ENCODE data around the gene COPG1. TPM values are rescaled to one million over a fixed set of nuclear protein-coding genes. Genes with fewer than 3 reads are reported as not detected.

Gene COPG1
- total RNA-seq, 6 experiments from 2014 or later: 316 to 393 (median 342) TPM

DNA sequence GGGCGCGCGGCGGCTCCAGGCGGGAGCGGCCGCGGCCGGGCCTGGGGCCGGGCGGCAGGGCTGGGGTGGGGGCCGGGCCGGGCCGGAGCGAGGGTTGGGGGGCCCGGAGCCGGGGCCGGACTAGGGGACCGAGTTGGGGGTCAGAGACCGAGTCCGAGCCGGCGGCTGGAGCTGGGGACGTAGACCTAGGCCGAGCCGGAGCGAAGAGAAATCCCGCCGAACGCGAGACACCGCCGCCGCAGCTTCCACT lies 66.5 kb downstream of the COPG1 start:
- DNase-seq: no peak
- H3K36me3 Mint-ChIP-seq (ENCODE audit: low read depth): no peaks in the 10 kb centered on the region
- peak overlapping the region; percentile 92 for H3K4me3 Mint-ChIP-seq
- peak overlapping the region; percentile 42; the same call in 1 of the 2 replicates for H3K27ac Mint-ChIP-seq
- H3K27me3 Mint-ChIP-seq (ENCODE audit: insufficient read depth): peaks cover 4% of the 10 kb centered on the region
- TF ChIP-seq, protein P1, sequence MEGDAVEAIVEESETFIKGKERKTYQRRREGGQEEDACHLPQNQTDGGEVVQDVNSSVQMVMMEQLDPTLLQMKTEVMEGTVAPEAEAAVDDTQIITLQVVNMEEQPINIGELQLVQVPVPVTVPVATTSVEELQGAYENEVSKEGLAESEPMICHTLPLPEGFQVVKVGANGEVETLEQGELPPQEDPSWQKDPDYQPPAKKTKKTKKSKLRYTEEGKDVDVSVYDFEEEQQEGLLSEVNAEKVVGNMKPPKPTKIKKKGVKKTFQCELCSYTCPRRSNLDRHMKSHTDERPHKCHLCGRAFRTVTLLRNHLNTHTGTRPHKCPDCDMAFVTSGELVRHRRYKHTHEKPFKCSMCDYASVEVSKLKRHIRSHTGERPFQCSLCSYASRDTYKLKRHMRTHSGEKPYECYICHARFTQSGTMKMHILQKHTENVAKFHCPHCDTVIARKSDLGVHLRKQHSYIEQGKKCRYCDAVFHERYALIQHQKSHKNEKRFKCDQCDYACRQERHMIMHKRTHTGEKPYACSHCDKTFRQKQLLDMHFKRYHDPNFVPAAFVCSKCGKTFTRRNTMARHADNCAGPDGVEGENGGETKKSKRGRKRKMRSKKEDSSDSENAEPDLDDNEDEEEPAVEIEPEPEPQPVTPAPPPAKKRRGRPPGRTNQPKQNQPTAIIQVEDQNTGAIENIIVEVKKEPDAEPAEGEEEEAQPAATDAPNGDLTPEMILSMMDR (IDR thresholded peaks at IDR 0.05): no peak
- H3K9me3 Mint-ChIP-seq: no peaks in the 10 kb centered on the region
- peaks cover 24% of the 10 kb centered on the region for H3K4me1 Mint-ChIP-seq (ENCODE audit: low read depth)

DNA sequence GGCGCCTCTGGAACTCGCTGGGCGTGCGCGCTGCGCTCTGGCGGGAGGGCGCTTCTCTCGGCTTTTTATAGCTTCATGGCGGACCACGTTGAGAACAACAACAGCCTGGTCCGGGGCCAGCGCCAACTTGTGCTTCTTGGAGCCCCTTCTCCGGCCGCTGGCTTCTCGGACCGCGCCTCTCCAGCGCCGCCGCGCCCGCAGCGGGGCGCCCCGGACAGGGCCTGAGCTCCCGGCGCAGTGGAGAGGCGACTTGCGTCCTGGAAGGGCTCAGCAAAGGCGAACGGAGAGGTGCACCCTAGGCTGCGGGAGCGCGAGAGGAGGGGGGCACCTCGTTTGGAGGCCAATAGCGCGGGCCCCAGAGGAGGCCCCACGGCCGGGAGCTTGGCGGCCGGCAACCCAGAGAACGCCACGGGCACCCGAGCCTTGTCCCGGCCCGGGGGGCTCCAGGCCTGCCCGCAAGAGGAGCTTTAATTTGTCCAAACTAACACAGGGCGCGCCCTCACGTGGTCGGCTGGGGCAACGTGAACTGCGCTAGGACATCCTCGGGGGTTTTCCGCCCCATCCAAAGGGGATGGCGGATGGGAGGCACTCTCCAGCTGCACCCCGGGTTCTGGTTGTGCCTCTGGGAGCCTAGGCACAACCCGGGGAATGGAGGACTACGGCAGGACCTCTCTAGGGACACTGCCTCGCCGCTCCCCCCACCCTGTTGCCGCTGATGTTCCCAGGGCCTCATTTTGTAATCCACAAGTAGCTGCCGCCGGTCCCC lies 67.0 kb downstream of the COPG1 start:
- Mint-ChIP-seq H3K4me3 (peak overlapping the region; percentile 92), H3K9me3 (no peaks in the 10 kb centered on the region), H3K27ac (peak overlapping the region; percentile 42; the same call in 1 of the 2 replicates), H3K27me3 (ENCODE audit: insufficient read depth) (peaks cover 4% of the 10 kb centered on the region), H3K4me1 (ENCODE audit: low read depth) (peaks cover 24% of the 10 kb centered on the region), H3K36me3 (ENCODE audit: low read depth) (no peaks in the 10 kb centered on the region)
- TF ChIP-seq, protein P1 (IDR thresholded peaks at IDR 0.05): peak; percentile 78
- DNase-seq: peak; percentile 82

DNA sequence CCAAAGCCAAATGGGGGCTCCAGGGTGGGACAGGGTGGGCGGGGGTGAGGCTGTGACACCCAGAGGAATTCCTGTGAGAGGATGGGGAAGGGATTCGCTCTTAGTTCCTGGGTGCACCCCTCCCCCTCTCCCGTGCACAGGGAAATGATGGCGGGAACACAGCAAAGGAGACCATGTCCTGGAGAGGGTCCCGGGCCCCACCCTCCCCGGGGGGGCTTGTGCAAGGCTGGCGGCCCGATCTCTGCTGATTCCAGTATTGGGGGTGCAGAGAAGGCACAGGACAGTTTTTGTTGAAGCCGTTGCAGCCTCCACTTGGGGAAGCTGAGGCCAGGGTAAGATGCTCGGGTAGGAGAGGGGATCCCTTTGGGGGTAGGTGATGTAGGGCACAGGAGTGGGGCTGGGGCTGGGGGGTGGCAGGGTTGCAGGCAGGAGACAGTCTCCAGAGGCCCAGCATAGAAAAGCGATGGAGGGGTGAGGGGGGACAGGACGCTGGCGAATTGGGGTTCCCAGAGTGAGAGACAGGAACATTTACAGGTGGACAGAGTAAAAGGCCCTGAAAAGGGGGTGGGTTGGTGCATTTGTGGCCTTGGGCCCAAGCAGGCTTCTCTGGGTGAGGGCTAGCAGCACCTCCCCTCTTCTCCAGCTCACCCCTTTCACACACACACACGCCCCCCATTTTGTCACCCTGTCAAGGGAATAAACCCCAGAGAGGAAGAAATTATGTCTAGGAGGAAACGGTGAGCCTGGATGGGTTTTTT lies 67.8 kb downstream of the COPG1 start:
- Mint-ChIP-seq H3K36me3 (ENCODE audit: low read depth) (no peaks in the 10 kb centered on the region), H3K27ac (no peak overlapping the region), H3K4me1 (ENCODE audit: low read depth) (peaks cover 18% of the 10 kb centered on the region), H3K27me3 (ENCODE audit: insufficient read depth) (no peaks in the 10 kb centered on the region; the same call in none of the 2 replicates), H3K4me3 (no peak overlapping the region; the same call in 1 of the 2 replicates), H3K9me3 (no peaks in the 10 kb centered on the region)
- TF ChIP-seq, protein P1 (IDR thresholded peaks at IDR 0.05): no peak
- no peak for DNase-seq

DNA sequence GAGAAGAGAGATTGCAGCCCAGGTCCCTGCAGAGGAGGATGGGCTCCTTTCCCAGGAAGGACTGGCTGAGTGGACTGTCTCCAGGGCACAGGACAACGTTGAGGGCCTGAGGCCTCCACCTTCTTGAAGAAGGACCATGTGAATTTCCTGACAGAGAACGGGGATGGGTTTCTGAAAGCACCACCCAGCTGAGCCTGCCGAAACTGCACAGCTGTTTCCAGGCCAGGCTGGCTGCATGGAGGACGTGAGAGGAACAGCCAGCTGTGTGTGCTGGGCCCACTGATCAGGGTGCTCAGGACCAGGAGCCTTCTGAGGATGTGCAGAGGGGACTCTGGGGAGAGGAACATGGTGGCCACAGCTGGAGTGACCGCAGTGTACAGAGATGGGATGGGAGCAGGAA lies 68.4 kb downstream of the COPG1 start:
- H3K27me3 Mint-ChIP-seq (ENCODE audit: insufficient read depth): no peaks in the 10 kb centered on the region; the same call in 1 of the 2 replicates
- no peaks in the 10 kb centered on the region for H3K9me3 Mint-ChIP-seq
- no peak overlapping the region for H3K27ac Mint-ChIP-seq
- TF ChIP-seq, protein P1 (IDR thresholded peaks at IDR 0.05): no peak
- H3K4me3 Mint-ChIP-seq: no peak overlapping the region
- no peak for DNase-seq
- no peaks in the 10 kb centered on the region for H3K36me3 Mint-ChIP-seq (ENCODE audit: low read depth)
- peaks cover 12% of the 10 kb centered on the region for H3K4me1 Mint-ChIP-seq (ENCODE audit: low read depth)

DNA sequence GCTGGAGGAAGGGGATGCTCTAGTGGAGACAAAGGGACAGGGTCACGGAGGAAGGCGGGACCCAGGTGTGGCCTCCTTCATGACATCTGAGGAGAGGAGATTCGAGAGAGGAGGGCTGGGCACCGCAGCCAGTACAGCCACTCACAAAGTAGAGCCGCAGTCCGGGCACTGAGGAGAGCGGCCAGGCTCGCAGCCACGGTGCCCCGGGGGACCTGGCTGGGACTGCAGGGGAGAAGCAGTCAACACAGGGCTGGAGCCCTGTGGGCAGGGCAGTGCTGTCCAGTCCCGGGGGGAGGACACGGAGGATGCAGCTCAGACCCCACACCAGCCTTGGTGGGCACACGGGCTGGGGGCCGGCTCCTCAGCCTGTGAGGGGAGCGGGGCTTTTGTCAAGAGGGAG lies 69.5 kb downstream of the COPG1 start:
- Mint-ChIP-seq H3K27me3 (ENCODE audit: insufficient read depth) (no peaks in the 10 kb centered on the region; the same call in 1 of the 2 replicates), H3K9me3 (no peaks in the 10 kb centered on the region), H3K4me3 (no peak overlapping the region), H3K36me3 (ENCODE audit: low read depth) (no peaks in the 10 kb centered on the region), H3K27ac (no peak overlapping the region), H3K4me1 (ENCODE audit: low read depth) (peaks cover 4% of the 10 kb centered on the region)
- no peak for DNase-seq
- TF ChIP-seq, protein P1 (IDR thresholded peaks at IDR 0.05): no peak
